ENCODE data around the gene LETM1. TPM values are rescaled to one million over a fixed set of nuclear protein-coding genes. Genes with fewer than 3 reads are reported as not detected.

The LETM1 gene
- total and polyA plus RNA-seq, 12 donors: 20.7 to 117 (median 37.9) TPM

DNA sequence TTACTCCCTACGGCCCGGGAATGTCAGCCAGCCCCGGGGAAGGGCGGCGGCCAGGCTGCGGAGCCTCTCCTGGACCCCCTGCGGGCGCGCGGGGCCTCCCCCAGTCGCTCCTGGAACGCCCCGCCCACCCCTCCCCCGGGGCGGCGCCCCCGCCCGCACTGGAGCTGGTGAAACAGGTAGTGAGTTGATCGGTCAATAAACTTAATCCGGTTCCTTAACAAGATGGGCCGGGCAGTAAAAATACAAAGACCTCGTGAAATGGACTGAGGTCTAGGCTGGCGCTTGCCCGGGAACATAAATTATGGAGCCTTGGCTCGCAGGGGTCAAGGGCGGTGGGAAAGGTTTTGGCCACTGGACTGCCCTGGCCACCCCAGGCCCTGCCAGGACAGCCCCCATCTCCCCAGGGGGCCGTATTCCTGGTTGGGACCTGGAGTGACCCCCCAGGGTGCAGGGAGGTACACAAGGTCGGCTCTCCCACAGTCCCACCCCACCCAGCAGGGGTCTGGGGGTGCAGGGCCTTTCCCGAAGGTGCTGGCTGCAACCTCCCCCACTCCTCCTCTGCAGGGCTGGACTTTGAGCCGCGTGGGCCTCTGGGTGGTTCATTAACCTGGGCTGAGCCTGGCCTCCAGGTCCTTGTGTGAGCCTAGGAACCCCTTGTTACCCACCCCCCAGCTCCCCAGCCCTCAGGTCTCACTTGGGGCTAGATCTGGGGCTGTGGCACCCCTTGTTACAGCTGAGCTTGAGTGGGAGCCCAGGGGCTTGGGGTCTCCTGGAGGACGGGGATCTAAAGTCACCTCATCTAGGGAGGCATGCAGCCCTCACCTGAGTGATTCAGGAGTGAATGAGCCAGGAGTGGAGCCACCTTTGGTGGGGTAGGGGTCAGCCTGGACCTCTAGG lies 60.4 kb downstream of the LETM1 start:
- H3K4me1 ChIP-seq (replicated peaks in 1 of 2): peaks cover 13 to 16% of the 10 kb centered on the region in 2 donors
- TF ChIP-seq CTCF (IDR thresholded peaks at IDR 0.05) (no peak), POLR2A (IDR thresholded peaks at IDR 0.05) (no peak)
- H3K36me3 ChIP-seq (replicated peaks in 1 of 2): no peaks in the 10 kb centered on the region
- WGBS, 4 donors: 18 to 52% (median 24%) methylated on average over 5 to 32 of the region's 32 CpGs
- intact Hi-C loops (cut with DNase I): no loop called here
- H3K9me3 ChIP-seq (replicated peaks in 1 of 3): no peaks in the 10 kb centered on the region
- H3K27me3 ChIP-seq: peaks cover 33% of the 10 kb centered on the region
- peak overlapping the region in 1 of 4 donors; percentile 65 for H3K4me3 ChIP-seq
- H3K27ac ChIP-seq: no peak overlapping the region
- DNase-seq: no peak

- Histone ChIP-seq H3K9me3 (replicated peaks in 1 of 3) (no peaks in the 10 kb centered on the region), H3K27ac (no peak overlapping the region), H3K27me3 (peaks cover 33% of the 10 kb centered on the region), H3K36me3 (replicated peaks in 1 of 2) (no peaks in the 10 kb centered on the region), H3K4me3 (peak overlapping the region in 1 of 4 donors; percentile 65), H3K4me1 (replicated peaks in 1 of 2) (peaks cover 13 to 16% of the 10 kb centered on the region in 2 donors)
- 1 to 5% (median 2%) methylated on average over 22 to 68 of the region's 68 CpGs for WGBS, 4 donors
- TF ChIP-seq POLR2A (IDR thresholded peaks at IDR 0.05) (no peak), CTCF (IDR thresholded peaks at IDR 0.05) (no peak)
- intact Hi-C loops (cut with DNase I): no loop called here
- DNase-seq: no peak
Observed at GRCh38 chr4:1794809-1795298, 61.1 kb downstream of the LETM1 start.

GRCh38 chr4:1793940-1794808 lies 61.8 kb downstream of the LETM1 start:
- peaks cover 33% of the 10 kb centered on the region for H3K27me3 ChIP-seq
- H3K4me1 ChIP-seq (replicated peaks in 1 of 2): peaks cover 13 to 16% of the 10 kb centered on the region in 2 donors
- TF ChIP-seq CTCF (IDR thresholded peaks at IDR 0.05) (no peak), POLR2A (IDR thresholded peaks at IDR 0.05) (no peak)
- WGBS, 4 donors: 2% methylated on average over 15 to 101 of the region's 101 CpGs
- intact Hi-C loops (cut with DNase I): no loop called here
- no peaks in the 10 kb centered on the region for H3K36me3 ChIP-seq (replicated peaks in 1 of 2)
- H3K27ac ChIP-seq: no peak overlapping the region
- H3K4me3 ChIP-seq: peak overlapping the region in 1 of 4 donors; percentile 65
- DNase-seq: no peak
- H3K9me3 ChIP-seq (replicated peaks in 1 of 3): no peaks in the 10 kb centered on the region

DNA sequence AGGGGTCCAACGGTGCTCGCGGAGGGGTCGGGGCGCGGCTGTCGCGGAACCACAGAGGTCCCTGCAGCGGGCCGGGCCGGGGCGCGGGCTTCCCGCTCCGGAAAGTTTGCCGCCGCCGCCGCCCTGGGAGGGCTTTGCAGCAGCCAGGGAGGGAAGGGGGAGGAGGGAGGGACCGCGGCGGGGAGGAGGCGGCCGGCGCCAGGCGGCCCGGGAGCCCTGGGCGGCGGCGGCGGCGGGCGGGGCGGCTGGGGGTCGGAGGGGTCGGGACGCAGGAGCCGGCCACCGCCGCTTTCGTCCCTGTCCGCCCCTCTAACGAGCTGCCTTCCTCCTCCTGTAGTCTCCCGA lies 62.5 kb downstream of the LETM1 start:
- H3K27ac ChIP-seq: no peak overlapping the region
- H3K4me1 ChIP-seq (replicated peaks in 1 of 2): peaks cover 13 to 16% of the 10 kb centered on the region in 2 donors
- no peaks in the 10 kb centered on the region for H3K36me3 ChIP-seq (replicated peaks in 1 of 2)
- 0 to 1% (median 0%) methylated on average over 1 to 43 of the region's 44 CpGs; no CpG with 5 or more reads in 1 of the 4 donors for WGBS, 4 donors
- TF ChIP-seq POLR2A (IDR thresholded peaks at IDR 0.05) (no peak), CTCF (IDR thresholded peaks at IDR 0.05) (no peak)
- no peaks in the 10 kb centered on the region for H3K9me3 ChIP-seq (replicated peaks in 1 of 3)
- H3K4me3 ChIP-seq: peak overlapping the region in 1 of 4 donors; percentile 65
- peak in 5 of 7 donors; percentile 20 to 49 (median 41) for DNase-seq
- peaks cover 33% of the 10 kb centered on the region for H3K27me3 ChIP-seq
- intact Hi-C loops (cut with DNase I): no loop called here

All from adrenal gland (tissue), 12 donors.